ENCODE results near the gene MCM10.

Gene MCM10

DNA sequence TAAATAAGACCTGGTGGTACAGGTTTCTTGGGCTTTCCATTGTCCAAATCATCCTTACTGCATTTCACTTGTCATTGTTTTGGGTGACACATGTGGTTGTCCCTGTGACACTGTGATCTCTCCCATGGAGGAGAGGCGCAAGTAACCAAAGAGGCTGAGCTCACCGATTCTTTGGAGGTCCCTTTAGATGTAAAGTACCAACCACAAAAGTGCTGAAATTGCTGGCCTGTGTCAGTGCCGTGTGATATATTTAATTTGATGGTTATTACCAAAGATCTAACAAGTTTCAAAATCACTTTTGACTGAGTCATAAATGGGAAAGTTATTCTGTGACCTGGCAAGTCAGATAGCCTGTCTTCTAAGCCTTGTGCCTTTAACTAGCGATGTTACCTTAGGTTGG, 19.4 kb downstream of the MCM10 start:
- Histone ChIP-seq H3K79me2 (ENCODE audit: insufficient read depth, low read depth) (no peaks in the 10 kb centered on the region), H3K36me3 (ENCODE audit: insufficient read depth) (peaks cover 23% of the 10 kb centered on the region), H4K20me1 (ENCODE audit: insufficient read depth) (no peaks in the 10 kb centered on the region), H3K4me2 (no peak overlapping the region), H3K27ac (no peak overlapping the region), H3K27me3 (ENCODE audit: insufficient read depth, low read depth) (no peaks in the 10 kb centered on the region), H3K4me3 (IDR thresholded peaks at IDR 0.05; ENCODE audit: insufficient read depth, low read depth, low read length) (no peak overlapping the region), H3K4me1 (ENCODE audit: low read depth, poor library complexity, severe bottlenecking) (no peaks in the 10 kb centered on the region), H2AFZ (ENCODE audit: low read depth) (no peak overlapping the region), H3K9ac (no peak overlapping the region)
- TF ChIP-seq, protein P1, sequence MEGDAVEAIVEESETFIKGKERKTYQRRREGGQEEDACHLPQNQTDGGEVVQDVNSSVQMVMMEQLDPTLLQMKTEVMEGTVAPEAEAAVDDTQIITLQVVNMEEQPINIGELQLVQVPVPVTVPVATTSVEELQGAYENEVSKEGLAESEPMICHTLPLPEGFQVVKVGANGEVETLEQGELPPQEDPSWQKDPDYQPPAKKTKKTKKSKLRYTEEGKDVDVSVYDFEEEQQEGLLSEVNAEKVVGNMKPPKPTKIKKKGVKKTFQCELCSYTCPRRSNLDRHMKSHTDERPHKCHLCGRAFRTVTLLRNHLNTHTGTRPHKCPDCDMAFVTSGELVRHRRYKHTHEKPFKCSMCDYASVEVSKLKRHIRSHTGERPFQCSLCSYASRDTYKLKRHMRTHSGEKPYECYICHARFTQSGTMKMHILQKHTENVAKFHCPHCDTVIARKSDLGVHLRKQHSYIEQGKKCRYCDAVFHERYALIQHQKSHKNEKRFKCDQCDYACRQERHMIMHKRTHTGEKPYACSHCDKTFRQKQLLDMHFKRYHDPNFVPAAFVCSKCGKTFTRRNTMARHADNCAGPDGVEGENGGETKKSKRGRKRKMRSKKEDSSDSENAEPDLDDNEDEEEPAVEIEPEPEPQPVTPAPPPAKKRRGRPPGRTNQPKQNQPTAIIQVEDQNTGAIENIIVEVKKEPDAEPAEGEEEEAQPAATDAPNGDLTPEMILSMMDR (conservative IDR thresholded peaks at IDR 0.05; ENCODE audit: low read depth, low read length) = no peak

DNA sequence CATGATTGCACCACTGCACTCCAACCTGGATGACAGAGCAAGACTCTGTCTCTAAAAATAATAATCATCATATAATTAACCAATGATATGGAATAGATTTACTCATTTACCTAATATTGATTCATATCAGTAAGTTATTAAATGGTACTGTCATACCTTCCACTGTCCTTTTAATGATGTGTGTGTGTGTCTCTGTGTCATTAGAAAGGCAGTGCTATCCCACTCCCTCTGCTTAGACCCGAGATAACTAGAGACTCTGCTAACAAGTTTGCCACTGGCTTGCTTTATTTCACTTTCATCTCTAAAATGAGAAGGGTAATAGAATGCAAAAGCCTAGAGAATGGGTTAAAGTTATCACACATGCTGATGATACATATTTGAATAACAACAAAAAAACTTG, 21.1 kb downstream of the MCM10 start:
- no peak overlapping the region for H3K4me3 ChIP-seq (IDR thresholded peaks at IDR 0.05; ENCODE audit: insufficient read depth, low read depth, low read length)
- no peaks in the 10 kb centered on the region for H3K4me1 ChIP-seq (ENCODE audit: low read depth, poor library complexity, severe bottlenecking)
- H4K20me1 ChIP-seq (ENCODE audit: insufficient read depth) = no peaks in the 10 kb centered on the region
- no peak overlapping the region for H3K9ac ChIP-seq
- no peaks in the 10 kb centered on the region for H3K27me3 ChIP-seq (ENCODE audit: insufficient read depth, low read depth)
- TF ChIP-seq, protein P1 (conservative IDR thresholded peaks at IDR 0.05; ENCODE audit: low read depth, low read length) = no peak
- H3K36me3 ChIP-seq (ENCODE audit: insufficient read depth) = peaks cover 30% of the 10 kb centered on the region; the same call in 1 of the 2 replicates
- H3K4me2 ChIP-seq = no peak overlapping the region
- H2AFZ ChIP-seq (ENCODE audit: low read depth) = no peak overlapping the region
- H3K79me2 ChIP-seq (ENCODE audit: insufficient read depth, low read depth) = no peaks in the 10 kb centered on the region
- H3K27ac ChIP-seq = no peak overlapping the region

DNA sequence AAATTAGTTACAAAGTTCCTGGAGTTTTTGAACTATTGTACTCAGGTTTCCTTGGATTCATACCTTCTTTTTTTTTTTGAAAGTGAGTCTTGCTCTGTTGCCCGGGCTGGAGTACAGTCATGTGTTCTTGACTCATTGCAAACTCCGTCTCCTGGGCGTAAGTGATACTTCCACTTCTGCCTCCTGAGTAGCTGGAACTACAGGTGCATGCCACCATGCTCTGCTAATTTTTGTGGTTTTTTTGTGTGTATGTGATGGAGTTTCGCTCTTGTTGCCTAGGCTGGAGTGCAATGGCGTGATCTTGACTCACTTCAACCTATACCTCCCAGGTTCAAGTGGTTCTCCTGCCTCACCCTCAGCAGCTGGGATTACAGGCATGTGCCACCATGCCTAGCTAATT, 22.3 kb downstream of the MCM10 start:
- H3K79me2 ChIP-seq (ENCODE audit: insufficient read depth, low read depth) = no peaks in the 10 kb centered on the region
- no peaks in the 10 kb centered on the region for H4K20me1 ChIP-seq (ENCODE audit: insufficient read depth)
- no peaks in the 10 kb centered on the region for H3K4me1 ChIP-seq (ENCODE audit: low read depth, poor library complexity, severe bottlenecking)
- H3K9ac ChIP-seq = no peak overlapping the region
- peaks cover 32% of the 10 kb centered on the region; the same call in 1 of the 2 replicates for H3K36me3 ChIP-seq (ENCODE audit: insufficient read depth)
- H3K27me3 ChIP-seq (ENCODE audit: insufficient read depth, low read depth) = no peaks in the 10 kb centered on the region
- no peak overlapping the region for H3K27ac ChIP-seq
- TF ChIP-seq, protein P1 (conservative IDR thresholded peaks at IDR 0.05; ENCODE audit: low read depth, low read length) = no peak
- H3K4me2 ChIP-seq = no peak overlapping the region
- H2AFZ ChIP-seq (ENCODE audit: low read depth) = no peak overlapping the region
- no peak overlapping the region for H3K4me3 ChIP-seq (IDR thresholded peaks at IDR 0.05; ENCODE audit: insufficient read depth, low read depth, low read length)

DNA sequence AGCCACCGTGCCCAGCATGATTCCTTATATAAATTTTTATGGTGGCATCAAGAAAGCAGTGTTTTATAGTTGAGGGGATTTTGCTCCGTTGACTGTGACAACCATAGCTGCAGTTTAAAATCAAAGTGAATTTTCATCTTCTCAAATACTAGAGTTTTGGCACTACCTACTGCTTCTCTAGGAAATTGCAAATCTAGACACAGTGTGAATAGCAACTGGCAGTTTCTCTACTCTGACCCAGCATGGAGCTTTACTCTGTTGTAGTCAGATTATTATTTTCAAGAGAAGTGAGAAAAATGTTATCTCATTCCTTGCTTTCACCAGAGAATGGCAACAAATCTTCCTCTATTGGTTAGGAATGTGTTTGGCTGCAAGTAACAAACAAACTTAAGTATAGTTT, 22.9 kb downstream of the MCM10 start:
- Histone ChIP-seq H3K36me3 (ENCODE audit: insufficient read depth) (peaks cover 32% of the 10 kb centered on the region; the same call in 1 of the 2 replicates), H3K27ac (no peak overlapping the region), H3K4me2 (no peak overlapping the region), H2AFZ (ENCODE audit: low read depth) (no peak overlapping the region), H3K4me1 (ENCODE audit: low read depth, poor library complexity, severe bottlenecking) (no peaks in the 10 kb centered on the region), H3K9ac (no peak overlapping the region), H3K27me3 (ENCODE audit: insufficient read depth, low read depth) (no peaks in the 10 kb centered on the region), H4K20me1 (ENCODE audit: insufficient read depth) (no peaks in the 10 kb centered on the region), H3K4me3 (IDR thresholded peaks at IDR 0.05; ENCODE audit: insufficient read depth, low read depth, low read length) (no peak overlapping the region), H3K79me2 (ENCODE audit: insufficient read depth, low read depth) (no peaks in the 10 kb centered on the region)
- TF ChIP-seq, protein P1 (conservative IDR thresholded peaks at IDR 0.05; ENCODE audit: low read depth, low read length) = no peak

Measured in KMS-11 (cell line).